HL-60 (cell line): Measurements from ENCODE around the gene AGBL4.

ENCODE experiments used
- DNase-seq, 2 experiments: peaks; one replicate each; pipeline ENCODE4 v3.0.0-alpha.2; 2010 to 2020; ENCODE audit warnings: low read depth in 1 of 2, low spot score in 1 of 2
- H3K27ac ChIP-seq: fragments of 250-450 bp; sonication (Bioruptor Pico); replicated peaks from 2 replicates; pipeline ENCODE4 v1.5.1; 2020; ENCODE audit warnings: mild to moderate bottlenecking, moderate library complexity
- H3K27me3 ChIP-seq: fragments of 250-450 bp; sonication (Bioruptor Pico); 2 replicates; pipeline ENCODE4 v1.5.1; 2021; ENCODE audit warnings: mild to moderate bottlenecking, moderate library complexity; ENCODE audit not compliant: insufficient read depth, poor library complexity, severe bottlenecking
- H3K4me3 ChIP-seq: replicated peaks from 2 replicates; pipeline ENCODE4 v1.5.1; 2011; ENCODE audit warnings: mild to moderate bottlenecking, control low read depth, low read length; ENCODE audit not compliant: insufficient read depth
- GABPA ChIP-seq: IDR thresholded peaks from 2 replicates; pipeline ENCODE4 v1.6.1; 2012; ENCODE audit warnings: low read depth
- POLR2AphosphoS5 ChIP-seq: IDR thresholded peaks from 2 replicates; pipeline ENCODE4 v1.6.1; 2012; ENCODE audit warnings: low read depth
- SPI1 ChIP-seq: IDR thresholded peaks from 2 replicates; pipeline ENCODE4 v1.6.1; 2012; ENCODE audit warnings: low read depth, mild to moderate bottlenecking, borderline replicate concordance
- TF ChIP-seq, protein P1 (sequence below): IDR thresholded peaks from 2 replicates; pipeline ENCODE4 v1.6.1; 2012; ENCODE audit warnings: low read depth; ENCODE audit not compliant: insufficient replicate concordance
- TF ChIP-seq, protein P2 (sequence below): IDR thresholded peaks from one replicate; pipeline ENCODE4 v1.5.1; 2011; ENCODE audit warnings: low read length, control low read depth, inconsistent platforms; ENCODE audit not compliant: insufficient read depth

AGBL4 gene

DNA sequence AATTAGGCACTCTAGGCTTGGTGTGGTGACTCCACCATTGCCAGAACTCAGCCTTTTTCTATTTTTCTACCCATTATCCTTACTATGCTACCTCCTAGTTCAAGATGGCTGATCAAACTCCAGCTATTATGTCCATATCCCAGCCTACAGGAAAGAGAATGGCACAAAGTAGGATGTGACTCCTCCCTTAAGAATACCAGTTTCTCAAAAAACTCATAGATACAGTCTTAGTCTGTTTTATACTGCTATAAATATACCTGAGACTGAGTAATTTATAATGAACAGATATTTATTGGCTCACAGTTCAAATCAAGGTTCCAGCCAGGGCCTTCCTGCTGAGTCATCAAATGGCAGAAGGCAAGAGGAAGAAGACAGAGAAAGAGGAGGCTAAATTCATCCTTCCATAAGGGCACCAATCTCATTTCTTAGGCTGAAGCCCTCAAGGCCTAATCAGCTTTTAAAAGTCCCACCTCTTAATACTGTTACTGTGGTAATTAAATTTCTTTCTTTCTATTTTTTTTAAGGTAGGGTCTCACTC, 704.3 kb downstream of the AGBL4 start:
- no peaks in the 10 kb centered on the region for H3K27me3 ChIP-seq
- TF ChIP-seq, protein P1, sequence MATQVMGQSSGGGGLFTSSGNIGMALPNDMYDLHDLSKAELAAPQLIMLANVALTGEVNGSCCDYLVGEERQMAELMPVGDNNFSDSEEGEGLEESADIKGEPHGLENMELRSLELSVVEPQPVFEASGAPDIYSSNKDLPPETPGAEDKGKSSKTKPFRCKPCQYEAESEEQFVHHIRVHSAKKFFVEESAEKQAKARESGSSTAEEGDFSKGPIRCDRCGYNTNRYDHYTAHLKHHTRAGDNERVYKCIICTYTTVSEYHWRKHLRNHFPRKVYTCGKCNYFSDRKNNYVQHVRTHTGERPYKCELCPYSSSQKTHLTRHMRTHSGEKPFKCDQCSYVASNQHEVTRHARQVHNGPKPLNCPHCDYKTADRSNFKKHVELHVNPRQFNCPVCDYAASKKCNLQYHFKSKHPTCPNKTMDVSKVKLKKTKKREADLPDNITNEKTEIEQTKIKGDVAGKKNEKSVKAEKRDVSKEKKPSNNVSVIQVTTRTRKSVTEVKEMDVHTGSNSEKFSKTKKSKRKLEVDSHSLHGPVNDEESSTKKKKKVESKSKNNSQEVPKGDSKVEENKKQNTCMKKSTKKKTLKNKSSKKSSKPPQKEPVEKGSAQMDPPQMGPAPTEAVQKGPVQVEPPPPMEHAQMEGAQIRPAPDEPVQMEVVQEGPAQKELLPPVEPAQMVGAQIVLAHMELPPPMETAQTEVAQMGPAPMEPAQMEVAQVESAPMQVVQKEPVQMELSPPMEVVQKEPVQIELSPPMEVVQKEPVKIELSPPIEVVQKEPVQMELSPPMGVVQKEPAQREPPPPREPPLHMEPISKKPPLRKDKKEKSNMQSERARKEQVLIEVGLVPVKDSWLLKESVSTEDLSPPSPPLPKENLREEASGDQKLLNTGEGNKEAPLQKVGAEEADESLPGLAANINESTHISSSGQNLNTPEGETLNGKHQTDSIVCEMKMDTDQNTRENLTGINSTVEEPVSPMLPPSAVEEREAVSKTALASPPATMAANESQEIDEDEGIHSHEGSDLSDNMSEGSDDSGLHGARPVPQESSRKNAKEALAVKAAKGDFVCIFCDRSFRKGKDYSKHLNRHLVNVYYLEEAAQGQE: no peak
- no peak for TF ChIP-seq GABPA
- TF ChIP-seq POLR2AphosphoS5: no peak
- TF ChIP-seq, protein P2, sequence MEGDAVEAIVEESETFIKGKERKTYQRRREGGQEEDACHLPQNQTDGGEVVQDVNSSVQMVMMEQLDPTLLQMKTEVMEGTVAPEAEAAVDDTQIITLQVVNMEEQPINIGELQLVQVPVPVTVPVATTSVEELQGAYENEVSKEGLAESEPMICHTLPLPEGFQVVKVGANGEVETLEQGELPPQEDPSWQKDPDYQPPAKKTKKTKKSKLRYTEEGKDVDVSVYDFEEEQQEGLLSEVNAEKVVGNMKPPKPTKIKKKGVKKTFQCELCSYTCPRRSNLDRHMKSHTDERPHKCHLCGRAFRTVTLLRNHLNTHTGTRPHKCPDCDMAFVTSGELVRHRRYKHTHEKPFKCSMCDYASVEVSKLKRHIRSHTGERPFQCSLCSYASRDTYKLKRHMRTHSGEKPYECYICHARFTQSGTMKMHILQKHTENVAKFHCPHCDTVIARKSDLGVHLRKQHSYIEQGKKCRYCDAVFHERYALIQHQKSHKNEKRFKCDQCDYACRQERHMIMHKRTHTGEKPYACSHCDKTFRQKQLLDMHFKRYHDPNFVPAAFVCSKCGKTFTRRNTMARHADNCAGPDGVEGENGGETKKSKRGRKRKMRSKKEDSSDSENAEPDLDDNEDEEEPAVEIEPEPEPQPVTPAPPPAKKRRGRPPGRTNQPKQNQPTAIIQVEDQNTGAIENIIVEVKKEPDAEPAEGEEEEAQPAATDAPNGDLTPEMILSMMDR: no peak
- TF ChIP-seq SPI1: no peak
- no peak overlapping the region for H3K27ac ChIP-seq
- no peak for DNase-seq
- H3K4me3 ChIP-seq: no peak overlapping the region

DNA sequence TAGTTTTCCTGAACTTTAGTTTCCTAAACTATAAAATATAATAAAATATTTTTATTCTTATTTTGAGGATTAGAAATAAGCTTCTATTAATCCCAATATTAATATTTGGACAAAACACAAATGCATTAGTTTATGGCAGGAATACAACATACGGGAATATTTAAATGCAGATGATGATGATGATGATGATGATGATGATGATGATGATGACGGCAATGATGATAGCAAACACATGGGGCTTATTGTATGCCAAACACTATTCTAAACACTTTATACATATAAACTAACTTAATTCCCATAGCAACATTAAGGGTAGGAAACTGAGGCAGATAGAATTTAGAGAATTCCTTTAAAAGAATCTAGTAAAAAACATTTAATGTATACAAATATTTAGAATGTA, 705.5 kb downstream of the AGBL4 start:
- no peak for TF ChIP-seq GABPA
- TF ChIP-seq SPI1: no peak
- TF ChIP-seq, protein P1: no peak
- TF ChIP-seq POLR2AphosphoS5: no peak
- TF ChIP-seq, protein P2: no peak
- H3K4me3 ChIP-seq: no peak overlapping the region
- H3K27ac ChIP-seq: no peak overlapping the region
- H3K27me3 ChIP-seq: no peaks in the 10 kb centered on the region
- no peak for DNase-seq

DNA sequence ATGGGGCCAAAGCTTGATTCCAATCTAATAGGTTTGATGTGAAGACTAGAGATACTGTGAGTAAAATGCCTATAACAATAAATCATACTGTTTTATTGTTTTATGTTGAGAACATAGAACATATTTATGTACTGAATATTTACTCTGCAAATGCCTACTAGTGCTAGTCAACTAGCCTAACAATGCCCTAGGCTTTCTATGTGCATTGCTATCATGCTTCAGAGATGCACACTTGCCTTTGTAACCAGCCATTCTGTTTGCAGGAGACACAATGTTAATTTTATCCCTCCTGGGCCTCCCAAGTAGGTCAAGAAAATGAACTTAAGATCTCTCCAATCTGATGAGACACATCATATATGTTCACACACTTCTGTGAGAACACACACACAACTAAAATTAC, 716.3 kb downstream of the AGBL4 start:
- no peak for DNase-seq
- no peak for TF ChIP-seq SPI1
- no peak for TF ChIP-seq GABPA
- TF ChIP-seq POLR2AphosphoS5: no peak
- TF ChIP-seq, protein P2: no peak
- TF ChIP-seq, protein P1: no peak
- Histone ChIP-seq H3K27ac (no peak overlapping the region), H3K27me3 (no peaks in the 10 kb centered on the region), H3K4me3 (no peak overlapping the region)
